NCI-H187 (cell line): Measurements from ENCODE around the gene NDUFB5.

Experiments
- DNase-seq, 2 experiments: peaks; one replicate each; lab custom pipeline; 2025; lab: John Stamatoyannopoulos, UW

Gene NDUFB5

GRCh38 chr3:179604321-179605078 is at the start of gene NDUFB5, which contains the start of gene MRPL47:
NDUFB5 (plus strand) TSS chr3:179604794; CDS start chr3:179604816, 22 bp downstream.
MRPL47 (minus strand) TSS chr3:179604638; CDS start chr3:179604624, 14 bp downstream.
- DNase-seq, result peak; percentile 79 to 89

GRCh38 chr3:179558742-179559364 is 45.7 kb upstream of the NDUFB5 start:
- DNase-seq, result peak in 1 of 2 experiments; percentile 17

GRCh38 chr3:179560791-179561190 is 43.8 kb upstream of the NDUFB5 start:
- DNase-seq, result no peak

GRCh38 chr3:179562591-179563270 is 41.9 kb upstream of the NDUFB5 start, which contains the start of gene ACTL6A:
ACTL6A (plus strand) TSS chr3:179562926; CDS start chr3:179563093, 167 bp downstream.
- peak; percentile 94 to 98 for DNase-seq

GRCh38 chr3:179563271-179563783 is 41.3 kb upstream of the NDUFB5 start:
- peak; percentile 7 to 13 for DNase-seq

- DNase-seq, result no peak
Measured at GRCh38 chr3:179565496-179565895, 39.1 kb upstream of the NDUFB5 start.

- DNase-seq, result no peak
Measured at GRCh38 chr3:179580992-179581391, 23.6 kb upstream of the NDUFB5 start.

- no peak for DNase-seq
Measured at GRCh38 chr3:179589143-179589542, 15.5 kb upstream of the NDUFB5 start.

- DNase-seq, result no peak
Measured at GRCh38 chr3:179590669-179591068, 13.9 kb upstream of the NDUFB5 start.

- DNase-seq, result no peak
Measured at GRCh38 chr3:179591313-179591712, 13.3 kb upstream of the NDUFB5 start.

- DNase-seq, result no peak
Measured at GRCh38 chr3:179599531-179599930, 5.1 kb upstream of the NDUFB5 start.

- no peak for DNase-seq
Measured at GRCh38 chr3:179603321-179603720, 1.3 kb upstream of the NDUFB5 start.

GRCh38 chr3:179603831-179604230 is 763 bp upstream of the NDUFB5 start:
- no peak for DNase-seq

- no peak for DNase-seq
Measured at GRCh38 chr3:179606534-179607085, 2.0 kb downstream of the NDUFB5 start.

- DNase-seq, result no peak
Measured at GRCh38 chr3:179608931-179609720, 4.5 kb downstream of the NDUFB5 start.

GRCh38 chr3:179610066-179610465 is 5.5 kb downstream of the NDUFB5 start:
- DNase-seq, result no peak

- no peak for DNase-seq
Measured at GRCh38 chr3:179613807-179614206, 9.2 kb downstream of the NDUFB5 start.

GRCh38 chr3:179615458-179616173 is 11.0 kb downstream of the NDUFB5 start:
- DNase-seq, result no peak

GRCh38 chr3:179622023-179622422 is 17.4 kb downstream of the NDUFB5 start:
- DNase-seq, result no peak

- no peak for DNase-seq
Measured at GRCh38 chr3:179624451-179624850, 19.9 kb downstream of the NDUFB5 start.
